B cell (primary cell): Measurements from ENCODE around the gene RUVBL1. TPM values are rescaled to one million over a fixed set of nuclear protein-coding genes. Genes with fewer than 3 reads are reported as not detected.

Experiments
- ATAC-seq: fragments of 200-7000 bp; cut with Tn5 transposase; one replicate; pipeline ENCODE4 v1.10.0; 2021; ENCODE audit warnings: low read depth, mild to moderate bottlenecking, moderate number of reproducible peaks, moderate library complexity
- CTCF ChIA-PET: fragments of 350-600 bp; sonication (Branson Sonifier 250); formaldehyde crosslinking; loops from one replicate; lab custom pipeline; 2021; ENCODE audit warnings: antibody characterized with exemption, inconsistent platforms; lab: Charles Lee
- POLR2A ChIA-PET: fragments of 350-600 bp; sonication (Branson Sonifier 250); formaldehyde crosslinking; loops from one replicate; lab custom pipeline; 2021; ENCODE audit warnings: antibody characterized with exemption; lab: Charles Lee
- DNase-seq: peaks from one replicate; pipeline ENCODE4 v3.0.0; 2013
- H2AFZ ChIP-seq: 2 replicates; pipeline ENCODE4 v1.6.1; 2012; ENCODE audit warnings: mild to moderate bottlenecking, low read depth, low read length; ENCODE audit not compliant: insufficient read depth, poor library complexity, severe bottlenecking
- H3K27ac ChIP-seq, 2 donors: 1 replicate in 1 of 2; 2 replicates in 1 of 2; pipeline ENCODE4 v1.5.1; 2012 to 2013; ENCODE audit warnings: low read length in 2 of 2, mild to moderate bottlenecking in 2 of 2, moderate library complexity in 1 of 2
- H3K27me3 ChIP-seq, 4 experiments: fragments of 200-600 bp in 1 of 4; sonication (generic) in 1 of 4; replicated peaks in 1 of 4; 1 replicate in 2 of 4; 2 replicates in 2 of 4; pipeline versions ENCODE4 v1.6.1 to v1.7.0; 2013 to 2016; ENCODE audit warnings: low read length in 3 of 4, mild to moderate bottlenecking in 2 of 4, mixed read lengths in 1 of 4, moderate library complexity in 1 of 4; ENCODE audit not compliant: insufficient read depth in 4 of 4, control insufficient read depth in 3 of 4; ENCODE audit errors: control extremely low read depth in 1 of 4
- H3K36me3 ChIP-seq, 2 experiments: replicated peaks in 1 of 2; 1 replicate in 1 of 2; 2 replicates in 1 of 2; pipeline versions ENCODE4 v1.6.1 to v1.7.1; 2013; ENCODE audit warnings: low read length in 1 of 2; ENCODE audit not compliant: insufficient read depth in 2 of 2, control insufficient read depth in 1 of 2; ENCODE audit errors: control extremely low read depth in 1 of 2, extremely low read depth in 1 of 2
- H3K4me1 ChIP-seq, 2 donors: fragments of 200-600 bp in 1 of 2; sonication (generic) in 1 of 2; 1 replicate in 1 of 2; 2 replicates in 1 of 2; pipeline versions ENCODE4 v1.5.1 to v1.6.1; 2013 to 2017; ENCODE audit warnings: low read length in 2 of 2; ENCODE audit not compliant: control insufficient read depth in 2 of 2, insufficient read depth in 2 of 2
- H3K4me2 ChIP-seq: replicated peaks from 2 replicates; pipeline ENCODE3; 2012; ENCODE audit warnings: mild to moderate bottlenecking, low read depth, low read length; ENCODE audit not compliant: poor library complexity, severe bottlenecking
- H3K4me3 ChIP-seq, 5 experiments: fragments of 200-600 bp in 1 of 5; sonication (generic) in 1 of 5; 1 replicate in 3 of 5; 2 replicates in 2 of 5; pipeline versions ENCODE4 v1.5.1 to v1.7.0; 2011 to 2016; ENCODE audit warnings: low read length in 4 of 5, mild to moderate bottlenecking in 4 of 5, low read depth in 2 of 5, control low read depth in 1 of 5, moderate library complexity in 1 of 5; ENCODE audit not compliant: insufficient read depth in 1 of 5; ENCODE audit errors: control extremely low read depth in 1 of 5, extremely low read depth in 1 of 5
- H3K79me2 ChIP-seq: fragments of 200-600 bp; sonication (generic); one replicate; pipeline ENCODE4 v1.6.0; 2016; ENCODE audit warnings: low read length; ENCODE audit not compliant: control insufficient read depth, insufficient read depth
- H3K9ac ChIP-seq: fragments of 200-600 bp; sonication (generic); 2 replicates; pipeline ENCODE4 v1.6.1; 2017; ENCODE audit warnings: mild to moderate bottlenecking, low read length, moderate library complexity
- H3K9me3 ChIP-seq, 3 donors: one replicate each; pipeline versions ENCODE4 v1.6.1 to v1.7.1; 2013; ENCODE audit warnings: low read length in 2 of 3; ENCODE audit not compliant: control insufficient read depth in 2 of 3, insufficient read depth in 1 of 3; ENCODE audit errors: control extremely low read depth in 1 of 3
- H4K20me1 ChIP-seq: 2 replicates; pipeline ENCODE4 v1.6.0; 2012; ENCODE audit warnings: mild to moderate bottlenecking, low read length; ENCODE audit not compliant: insufficient read depth, control insufficient read depth, poor library complexity, severe bottlenecking
- H3K27ac Mint-ChIP-seq: one replicate; pipeline ENCODE4 v1.8.0; 2021; ENCODE audit warnings: mixed read lengths
- H3K27me3 Mint-ChIP-seq: one replicate; pipeline ENCODE4 v1.8.0; 2021; ENCODE audit warnings: mixed read lengths
- H3K4me1 Mint-ChIP-seq: one replicate; pipeline ENCODE4 v1.8.0; 2021; ENCODE audit warnings: mixed read lengths
- H3K4me3 Mint-ChIP-seq: one replicate; pipeline ENCODE4 v1.8.0; 2021; ENCODE audit warnings: mixed read lengths
- H3K9me3 Mint-ChIP-seq: one replicate; pipeline ENCODE4 v1.8.0; 2022; ENCODE audit warnings: mixed read lengths; ENCODE audit not compliant: insufficient read depth
- CTCF ChIP-seq: fragments of 200-600 bp; IDR thresholded peaks from one replicate; pipeline ENCODE4 v1.8.0; 2022; ENCODE audit warnings: antibody characterized with exemption, mild to moderate bottlenecking
- EZH2 ChIP-seq: IDR thresholded peaks from 2 replicates; pipeline ENCODE4 v1.6.1; 2012; ENCODE audit warnings: borderline replicate concordance, low read depth, mild to moderate bottlenecking, moderate library complexity, low read length; ENCODE audit not compliant: insufficient read depth, poor library complexity, severe bottlenecking
- WGBS: methylation state at CpG from one replicate; pipeline ENCODE4 v1.1.5; 2013; ENCODE audit warnings: missing lambda C conversion rate; ENCODE audit not compliant: insufficient coverage; 5-methylcytosine and 5-hydroxymethylcytosine counted together
- intact Hi-C: fragments of 100-400 bp; cut with micrococcal nuclease; formaldehyde crosslinking; loops from one replicate; pipeline ENCODE4 v1.10.0; 2022
- polyA plus RNA-seq: library from polyadenylated mRNA; depleted of rRNA; stranded (reverse); fragments of >200 nt; gene quantifications from 2 replicates; pipeline ENCODE4 v1.2.3, GENCODE V29; 2012
- total RNA-seq, 2 donors: library from RNA; stranded (reverse); fragments of 120-200 nt in 1 of 2; gene quantifications; 1 replicate in 1 of 2; 2 replicates in 1 of 2; pipeline versions ENCODE4 v1.2.3 to v1.2.4, GENCODE V29; 2013 to 2022

Gene RUVBL1
- total and polyA plus RNA-seq, 2 donors (not counting 1 experiment from before 2014, with no cell fraction given): 20.4 to 20.5 TPM

- TF ChIP-seq EZH2 (no peak), CTCF (no peak)
- Histone ChIP-seq H3K4me2 (no peak overlapping the region), H3K9me3 (no peaks in the 10 kb centered on the region), H3K4me3 (no peak overlapping the region), H4K20me1 (no peaks in the 10 kb centered on the region), H3K27ac (no peak overlapping the region), H2AFZ (no peak overlapping the region), H3K36me3 (no peaks in the 10 kb centered on the region), H3K27me3 (no peaks in the 10 kb centered on the region), H3K4me1 (no peaks in the 10 kb centered on the region), H3K9ac (no peak overlapping the region), H3K79me2 (no peaks in the 10 kb centered on the region)
- POLR2A ChIA-PET: no interaction called here
- Mint-ChIP-seq H3K27ac (no peak overlapping the region), H3K9me3 (no peaks in the 10 kb centered on the region), H3K4me1 (no peaks in the 10 kb centered on the region), H3K27me3 (peaks cover 4% of the 10 kb centered on the region), H3K4me3 (no peak overlapping the region)
- WGBS: 92% methylated on average over 4 of the region's 5 CpGs
- DNase-seq (no peak), ATAC-seq (no peak)
- intact Hi-C loops: no loop called here
- CTCF ChIA-PET: interaction anchor here (2.1 kb wide), 1 partner anchor 11 kb away, joined by 7 read pairs; no protein-coding TSS in a partner anchor
These were observed 21.0 kb upstream of the RUVBL1 start for GRCh38 chr3:128144512-128145187.

GRCh38 chr3:128143496-128143895 lies 19.9 kb upstream of the RUVBL1 start:
- H3K9me3 Mint-ChIP-seq: no peaks in the 10 kb centered on the region
- no peaks in the 10 kb centered on the region for H4K20me1 ChIP-seq
- POLR2A ChIA-PET: no interaction called here

More at GRCh38 chr3:128143496-128143895, 19.9 kb upstream of the RUVBL1 start:
- CTCF ChIA-PET: no interaction called here
- Histone ChIP-seq H3K27me3 (no peaks in the 10 kb centered on the region), H3K4me1 (no peaks in the 10 kb centered on the region), H2AFZ (no peak overlapping the region), H3K9me3 (no peaks in the 10 kb centered on the region), H3K4me3 (no peak overlapping the region), H3K27ac (no peak overlapping the region), H3K9ac (no peak overlapping the region), H3K79me2 (no peaks in the 10 kb centered on the region), H3K36me3 (no peaks in the 10 kb centered on the region), H3K4me2 (no peak overlapping the region)
- H3K4me3 Mint-ChIP-seq: no peak overlapping the region
- DNase-seq (no peak), ATAC-seq (no peak)
- 89% methylated on average over 4 of the region's 4 CpGs for WGBS
- H3K27ac Mint-ChIP-seq: no peak overlapping the region
- peaks cover 11% of the 10 kb centered on the region for H3K27me3 Mint-ChIP-seq
- no peak for TF ChIP-seq EZH2
- TF ChIP-seq CTCF: no peak
- intact Hi-C loops: no loop called here
- H3K4me1 Mint-ChIP-seq: no peaks in the 10 kb centered on the region
